ENCODE results near the gene ULK1.
"Not testable (repeated sequence)": the region's sequence is repeated elsewhere in the genome, so short reads cannot be mapped to it uniquely, and the experiment has no call there.

ULK1 gene

GRCh38 chr12:131959116-131959515 lies 64.7 kb downstream of the ULK1 start:
- POLR2A ChIA-PET: no interaction called here
- CTCF ChIA-PET: interaction anchor here (1.2 to 1.4 kb wide), 2 partner anchors 11 to 41 kb away, joined by 3 to 4 read pairs; no protein-coding TSS in a partner anchor
- DNase-seq (ENCODE audit: low read depth, low spot score): no peak
- TF ChIP-seq CTCF (IDR thresholded peaks at IDR 0.05; ENCODE audit: insufficient read depth, low read length, missing control alignments): no peak
- no peak overlapping the region for H3K4me3 ChIP-seq (ENCODE audit: low read depth, low read length)

DNA sequence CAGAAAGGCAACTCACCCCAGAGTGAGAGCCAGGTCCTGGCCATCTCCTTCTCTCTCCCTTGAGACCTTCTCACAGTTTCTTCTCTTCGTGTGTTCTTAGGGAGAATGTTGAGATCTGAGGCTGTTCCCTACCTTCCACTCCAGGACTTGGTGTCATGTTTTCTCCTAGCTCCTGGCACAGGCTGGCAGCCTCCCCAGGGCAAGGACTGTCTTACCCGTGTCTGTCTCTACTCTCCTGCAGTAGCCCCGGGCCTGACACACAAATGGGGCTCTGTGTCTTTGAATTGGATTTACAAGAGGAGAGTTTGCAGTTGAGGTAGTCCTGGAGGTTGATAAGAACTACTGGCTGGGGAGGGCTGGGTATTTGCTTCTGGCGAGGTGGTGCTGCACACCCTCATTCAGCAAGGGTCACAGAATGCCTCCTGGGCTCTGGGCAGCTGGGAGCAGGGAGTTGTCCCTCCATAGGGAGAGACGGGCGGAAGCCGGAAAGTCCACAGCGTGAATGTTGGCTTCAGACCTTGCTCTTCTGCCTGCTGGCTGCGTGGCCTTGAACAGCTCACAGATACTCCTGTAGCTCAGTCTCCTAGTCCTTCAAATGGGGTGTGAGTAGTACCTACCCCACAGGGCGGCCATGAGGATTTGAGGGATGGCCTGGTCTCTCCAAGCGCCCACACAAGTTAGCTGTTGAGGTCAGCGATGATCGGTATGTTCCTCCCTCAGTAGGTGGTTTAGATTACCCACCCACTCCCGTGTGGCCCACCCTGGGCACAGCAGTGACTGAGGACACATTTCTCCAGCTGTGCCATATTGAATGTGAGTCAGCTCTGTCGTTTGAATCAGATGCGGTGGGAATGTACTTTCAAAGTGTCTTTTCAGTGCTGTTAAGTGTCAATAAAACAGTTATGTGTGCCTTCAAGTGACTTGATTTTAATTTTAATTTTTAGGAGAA lies 65.5 kb downstream of the ULK1 start:
- CTCF ChIA-PET: no interaction called here
- POLR2A ChIA-PET: no interaction called here

GRCh38 chr12:131960590-131961325 lies 66.3 kb downstream of the ULK1 start:
- DNase-seq (ENCODE audit: low read depth, low spot score); POLR2A ChIA-PET; CTCF ChIA-PET; H3K4me3 ChIP-seq (ENCODE audit: low read depth, low read length): not testable (repeated sequence)

More for the DNA sequence above, 65.5 kb downstream of the ULK1 start:
- no peak for DNase-seq (ENCODE audit: low read depth, low spot score)
- no peak for TF ChIP-seq CTCF (IDR thresholded peaks at IDR 0.05; ENCODE audit: insufficient read depth, low read length, missing control alignments)
- H3K4me3 ChIP-seq (ENCODE audit: low read depth, low read length): no peak overlapping the region

DNA sequence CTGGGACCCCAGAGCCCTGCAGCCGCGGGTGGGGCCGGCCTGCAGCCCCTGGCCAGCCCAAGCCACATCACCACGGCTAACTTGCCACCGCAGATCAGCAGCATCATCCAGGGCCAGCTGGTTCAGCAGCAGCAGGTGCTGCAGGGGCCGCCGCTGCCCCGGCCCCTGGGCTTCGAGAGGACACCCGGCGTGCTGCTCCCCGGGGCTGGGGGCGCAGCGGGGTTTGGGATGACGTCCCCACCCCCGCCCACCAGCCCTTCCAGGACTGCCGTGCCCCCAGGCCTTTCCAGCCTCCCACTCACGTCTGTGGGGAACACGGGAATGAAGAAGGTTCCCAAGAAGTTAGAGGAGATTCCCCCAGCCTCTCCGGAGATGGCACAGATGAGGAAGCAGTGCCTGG lies 66.9 kb downstream of the ULK1 start:
- POLR2A ChIA-PET; DNase-seq (ENCODE audit: low read depth, low spot score); H3K4me3 ChIP-seq (ENCODE audit: low read depth, low read length); CTCF ChIA-PET: not testable (repeated sequence)

DNA sequence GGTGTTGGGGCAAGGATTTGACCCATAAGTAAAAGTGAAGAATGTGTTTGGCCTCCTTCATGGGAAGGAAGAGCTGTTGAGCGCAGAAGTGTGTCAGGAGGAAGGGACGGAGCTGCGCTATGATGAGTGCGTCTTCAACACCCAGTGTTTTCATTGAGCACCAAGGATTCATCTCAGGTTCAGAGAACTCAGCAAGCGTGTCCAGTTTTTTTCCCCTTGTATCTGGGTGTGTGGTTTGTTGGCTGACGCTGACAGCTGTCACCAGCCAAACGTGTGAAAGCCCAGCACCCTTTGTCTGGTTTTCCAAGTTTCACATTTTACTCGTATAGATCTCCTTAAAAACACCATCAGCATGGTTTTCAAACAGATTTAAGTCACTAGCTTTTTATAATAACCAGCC lies 67.6 kb downstream of the ULK1 start:
- no peak for DNase-seq (ENCODE audit: low read depth, low spot score)
- POLR2A ChIA-PET: no interaction called here
- TF ChIP-seq CTCF (IDR thresholded peaks at IDR 0.05; ENCODE audit: insufficient read depth, low read length, missing control alignments): no peak
- CTCF ChIA-PET: interaction anchor here (1.5 kb wide), 1 partner anchor 857 kb away, joined by 3 read pairs; no protein-coding TSS in a partner anchor
- H3K4me3 ChIP-seq (ENCODE audit: low read depth, low read length): no peak overlapping the region

DNA sequence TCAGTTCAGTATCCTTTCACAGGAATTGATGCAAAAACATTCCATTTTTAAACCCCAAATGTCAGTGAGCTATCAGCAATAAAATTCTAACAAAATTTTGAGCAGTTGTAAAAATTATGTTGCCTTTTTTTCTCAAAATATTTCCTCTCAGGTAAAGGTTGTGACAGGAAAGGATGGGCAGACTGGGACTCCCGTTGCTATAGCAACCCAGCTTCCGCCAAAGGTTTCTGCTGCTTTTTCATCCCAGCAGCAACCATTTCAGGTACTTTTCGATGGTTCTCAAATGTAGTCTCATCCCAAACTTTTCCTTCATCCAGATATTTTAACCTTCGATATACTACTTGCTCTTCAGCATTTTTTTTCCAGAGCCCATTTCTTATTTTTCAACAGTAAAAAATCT lies 69.0 kb downstream of the ULK1 start:
- TF ChIP-seq CTCF (IDR thresholded peaks at IDR 0.05; ENCODE audit: insufficient read depth, low read length, missing control alignments): no peak
- H3K4me3 ChIP-seq (ENCODE audit: low read depth, low read length): no peak overlapping the region
- DNase-seq (ENCODE audit: low read depth, low spot score): no peak
- POLR2A ChIA-PET: no interaction called here
- CTCF ChIA-PET: interaction anchor here (0.9 to 1.5 kb wide), 2 partner anchors 14 to 859 kb away, joined by 3 to 4 read pairs; partner anchors contain the start of gene EP400

GRCh38 chr12:131965073-131965472 lies 70.7 kb downstream of the ULK1 start:
- no peak overlapping the region for H3K4me3 ChIP-seq (ENCODE audit: low read depth, low read length)
- no peak for TF ChIP-seq CTCF (IDR thresholded peaks at IDR 0.05; ENCODE audit: insufficient read depth, low read length, missing control alignments)
- ChIA-PET CTCF (no interaction called here), POLR2A (no interaction called here)
- DNase-seq (ENCODE audit: low read depth, low spot score): no peak
